ENCODE measurements around the gene SLC8A3. TPM values are rescaled to one million over a fixed set of nuclear protein-coding genes. Genes with fewer than 3 reads are reported as not detected.

Gene SLC8A3
- total and polyA plus RNA-seq, 4 donors, result 0.23 to 0.45 TPM; not detected in 2

- Histone ChIP-seq H3K27me3 (ENCODE audit: control insufficient read depth in 1 of 2, insufficient read depth in 2 of 2, low read length in 1 of 2) (no peaks in the 10 kb centered on the region), H3K9me3 (ENCODE audit: control insufficient read depth, low read length) (no peaks in the 10 kb centered on the region), H3K27ac (ENCODE audit: low read depth in 1 of 2, low read length in 2 of 2) (no peak overlapping the region), H3K4me3 (ENCODE audit: low read length in 2 of 2) (no peak overlapping the region), H3K4me1 (ENCODE audit: control insufficient read depth in 1 of 2, insufficient read depth in 2 of 2, low read length in 2 of 2) (no peaks in the 10 kb centered on the region), H3K36me3 (ENCODE audit: control insufficient read depth in 1 of 2, insufficient read depth in 2 of 2, low read length in 1 of 2) (no peaks in the 10 kb centered on the region)
- intact Hi-C loops (cut with DNase I), result no loop called here
- 7 to 17% methylated on average over 1 of the region's 1 CpG for WGBS, 2 donors
- no peak for DNase-seq
- no peak for ATAC-seq (ENCODE audit: low FRiP score)
Observed at GRCh38 chr14:70212752-70213151, 24.0 kb upstream of the SLC8A3 start.

DNA sequence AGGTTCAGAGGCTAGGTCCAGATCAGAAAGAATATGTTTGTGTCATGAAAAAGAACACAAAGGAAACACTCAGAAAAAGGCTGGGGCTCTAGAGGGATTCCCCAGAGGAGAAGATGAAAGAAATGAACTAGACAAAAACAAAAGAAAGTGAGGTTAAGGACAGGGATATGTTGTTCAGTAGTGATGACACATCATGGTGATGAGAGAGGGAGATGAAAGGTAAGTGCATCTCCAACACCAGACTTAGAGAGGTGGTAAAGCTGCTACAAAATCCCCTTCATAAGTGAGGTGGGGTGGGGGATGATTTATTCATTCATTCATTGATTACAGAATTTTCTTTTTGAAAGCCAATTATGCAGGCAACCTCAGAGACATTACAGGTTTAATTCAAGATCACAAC lies 19.6 kb upstream of the SLC8A3 start:
- no peaks in the 10 kb centered on the region for H3K4me1 ChIP-seq (ENCODE audit: control insufficient read depth in 1 of 2, insufficient read depth in 2 of 2, low read length in 2 of 2)
- H3K4me3 ChIP-seq (ENCODE audit: low read length in 2 of 2), result no peak overlapping the region
- no peak overlapping the region for H3K27ac ChIP-seq (ENCODE audit: low read depth in 1 of 2, low read length in 2 of 2)
- DNase-seq (no peak), ATAC-seq (ENCODE audit: low FRiP score) (no peak)
- intact Hi-C loops (cut with DNase I), result no loop called here
- H3K9me3 ChIP-seq (ENCODE audit: control insufficient read depth, low read length), result peaks cover 1% of the 10 kb centered on the region
- H3K36me3 ChIP-seq (ENCODE audit: control insufficient read depth in 1 of 2, insufficient read depth in 2 of 2, low read length in 1 of 2), result no peaks in the 10 kb centered on the region
- peaks cover 0 to 2% of the 10 kb centered on the region in 2 donors for H3K27me3 ChIP-seq (ENCODE audit: control insufficient read depth in 1 of 2, insufficient read depth in 2 of 2, low read length in 1 of 2)

GRCh38 chr14:70203686-70204085 lies 14.9 kb upstream of the SLC8A3 start:
- ATAC-seq (ENCODE audit: low FRiP score) (no peak), DNase-seq (no peak)
- WGBS, 2 donors, result 67 to 74% methylated on average over 4 of the region's 4 CpGs
- Histone ChIP-seq H3K4me3 (ENCODE audit: low read length in 2 of 2) (no peak overlapping the region), H3K27ac (ENCODE audit: low read depth in 1 of 2, low read length in 2 of 2) (no peak overlapping the region), H3K4me1 (ENCODE audit: control insufficient read depth in 1 of 2, insufficient read depth in 2 of 2, low read length in 2 of 2) (no peaks in the 10 kb centered on the region), H3K27me3 (ENCODE audit: control insufficient read depth in 1 of 2, insufficient read depth in 2 of 2, low read length in 1 of 2) (peaks cover 0 to 2% of the 10 kb centered on the region in 2 donors), H3K36me3 (ENCODE audit: control insufficient read depth in 1 of 2, insufficient read depth in 2 of 2, low read length in 1 of 2) (no peaks in the 10 kb centered on the region), H3K9me3 (ENCODE audit: control insufficient read depth, low read length) (peaks cover 1% of the 10 kb centered on the region)
- intact Hi-C loops (cut with DNase I), result no loop called here

DNA sequence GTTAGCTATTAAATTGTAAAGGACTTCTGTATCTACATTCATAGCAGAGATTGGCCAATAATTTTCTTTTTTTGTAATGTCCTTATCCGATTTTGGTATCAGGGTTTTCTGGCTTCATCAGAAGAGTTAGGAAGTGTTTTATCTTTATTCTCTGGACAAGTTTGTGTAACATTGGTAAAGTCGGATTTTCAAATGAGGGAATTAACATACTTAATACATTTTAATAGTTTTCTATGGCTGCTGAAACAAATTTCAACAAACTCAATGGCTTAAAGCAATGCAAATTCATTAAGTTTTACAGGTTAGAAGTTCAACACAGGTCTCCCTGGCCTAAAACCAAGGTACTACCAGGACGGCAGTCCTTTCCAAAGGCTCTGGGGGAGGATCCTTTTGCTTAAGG lies 13.2 kb upstream of the SLC8A3 start:
- Histone ChIP-seq H3K36me3 (ENCODE audit: control insufficient read depth in 1 of 2, insufficient read depth in 2 of 2, low read length in 1 of 2) (no peaks in the 10 kb centered on the region), H3K4me3 (ENCODE audit: low read length in 2 of 2) (no peak overlapping the region), H3K4me1 (ENCODE audit: control insufficient read depth in 1 of 2, insufficient read depth in 2 of 2, low read length in 2 of 2) (no peaks in the 10 kb centered on the region), H3K9me3 (ENCODE audit: control insufficient read depth, low read length) (peaks cover 1% of the 10 kb centered on the region), H3K27me3 (ENCODE audit: control insufficient read depth in 1 of 2, insufficient read depth in 2 of 2, low read length in 1 of 2) (peaks cover 0 to 2% of the 10 kb centered on the region in 2 donors), H3K27ac (ENCODE audit: low read depth in 1 of 2, low read length in 2 of 2) (no peak overlapping the region)
- ATAC-seq (ENCODE audit: low FRiP score) (no peak), DNase-seq (no peak)
- WGBS, 2 donors, result 62 to 64% methylated on average over 3 of the region's 3 CpGs
- intact Hi-C loops (cut with DNase I), result no loop called here

GRCh38 chr14:70193396-70193795 lies 4.6 kb upstream of the SLC8A3 start:
- intact Hi-C loops (cut with DNase I), result no loop called here
- Histone ChIP-seq H3K36me3 (ENCODE audit: control insufficient read depth in 1 of 2, insufficient read depth in 2 of 2, low read length in 1 of 2) (no peaks in the 10 kb centered on the region), H3K4me3 (ENCODE audit: low read length in 2 of 2) (no peak overlapping the region), H3K9me3 (ENCODE audit: control insufficient read depth, low read length) (no peaks in the 10 kb centered on the region), H3K4me1 (ENCODE audit: control insufficient read depth in 1 of 2, insufficient read depth in 2 of 2, low read length in 2 of 2) (no peaks in the 10 kb centered on the region), H3K27ac (ENCODE audit: low read depth in 1 of 2, low read length in 2 of 2) (no peak overlapping the region), H3K27me3 (ENCODE audit: control insufficient read depth in 1 of 2, insufficient read depth in 2 of 2, low read length in 1 of 2) (no peaks in the 10 kb centered on the region)
- DNase-seq (no peak), ATAC-seq (ENCODE audit: low FRiP score) (no peak)
- WGBS, 2 donors, result 3 to 18% methylated on average over 4 of the region's 4 CpGs

DNA sequence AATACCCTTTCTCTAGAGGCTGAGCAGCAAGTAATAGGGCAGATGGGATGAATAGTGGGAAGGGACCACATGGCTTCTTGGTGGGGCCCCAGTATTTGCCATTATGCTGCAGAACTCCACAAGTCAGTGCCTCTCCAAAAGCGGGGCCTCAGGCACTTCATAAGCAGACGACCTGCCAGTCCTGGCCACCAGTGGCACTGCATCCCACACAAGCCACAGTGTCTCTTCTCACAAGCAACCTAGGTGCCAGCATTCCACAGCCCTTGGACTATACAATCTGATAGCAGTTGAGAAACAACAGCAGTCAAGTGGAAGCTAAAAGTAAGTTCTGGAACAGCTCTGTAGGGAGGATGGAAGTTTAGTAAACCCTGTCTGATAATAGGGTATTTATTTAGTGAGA lies 4.2 kb upstream of the SLC8A3 start:
- DNase-seq, result no peak
- 58 to 59% methylated on average over 2 of the region's 2 CpGs for WGBS, 2 donors

DNA sequence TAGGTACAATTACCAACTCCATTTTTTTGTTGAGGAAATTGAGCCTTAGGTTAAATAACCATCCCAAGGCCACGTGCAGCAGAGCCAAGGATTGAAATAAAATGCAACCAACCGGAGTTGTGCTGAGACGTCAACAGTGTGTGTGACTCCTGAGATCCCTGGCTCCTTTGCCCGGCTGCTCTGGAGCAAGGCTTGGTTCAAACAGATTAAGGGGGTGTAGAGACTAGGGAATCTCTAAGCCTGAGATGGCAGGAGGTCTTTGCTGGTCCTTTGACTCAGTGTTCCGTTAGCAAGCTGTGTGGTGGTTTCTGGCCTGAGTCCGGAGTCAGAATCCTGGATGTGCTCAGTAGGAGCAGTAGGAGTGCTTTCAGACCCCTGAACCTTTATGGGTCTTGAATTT lies 1.4 kb upstream of the SLC8A3 start:
- ATAC-seq (ENCODE audit: low FRiP score), result no peak
- intact Hi-C loops (cut with DNase I), result no loop called here
- Histone ChIP-seq H3K27me3 (ENCODE audit: control insufficient read depth in 1 of 2, insufficient read depth in 2 of 2, low read length in 1 of 2) (no peaks in the 10 kb centered on the region), H3K4me3 (ENCODE audit: low read length in 2 of 2) (no peak overlapping the region), H3K4me1 (ENCODE audit: control insufficient read depth in 1 of 2, insufficient read depth in 2 of 2, low read length in 2 of 2) (no peaks in the 10 kb centered on the region), H3K36me3 (ENCODE audit: control insufficient read depth in 1 of 2, insufficient read depth in 2 of 2, low read length in 1 of 2) (no peaks in the 10 kb centered on the region), H3K27ac (ENCODE audit: low read depth in 1 of 2, low read length in 2 of 2) (no peak overlapping the region), H3K9me3 (ENCODE audit: control insufficient read depth, low read length) (no peaks in the 10 kb centered on the region)
- DNase-seq, result no peak
- WGBS, 2 donors, result 65 to 69% methylated on average over 6 of the region's 6 CpGs

More for the DNA sequence above, 4.2 kb upstream of the SLC8A3 start:
- Histone ChIP-seq H3K36me3 (ENCODE audit: control insufficient read depth in 1 of 2, insufficient read depth in 2 of 2, low read length in 1 of 2) (no peaks in the 10 kb centered on the region), H3K4me3 (ENCODE audit: low read length in 2 of 2) (no peak overlapping the region), H3K27ac (ENCODE audit: low read depth in 1 of 2, low read length in 2 of 2) (no peak overlapping the region), H3K27me3 (ENCODE audit: control insufficient read depth in 1 of 2, insufficient read depth in 2 of 2, low read length in 1 of 2) (no peaks in the 10 kb centered on the region), H3K4me1 (ENCODE audit: control insufficient read depth in 1 of 2, insufficient read depth in 2 of 2, low read length in 2 of 2) (no peaks in the 10 kb centered on the region), H3K9me3 (ENCODE audit: control insufficient read depth, low read length) (no peaks in the 10 kb centered on the region)
- intact Hi-C loops (cut with DNase I), result no loop called here
- no peak for ATAC-seq (ENCODE audit: low FRiP score)

DNA sequence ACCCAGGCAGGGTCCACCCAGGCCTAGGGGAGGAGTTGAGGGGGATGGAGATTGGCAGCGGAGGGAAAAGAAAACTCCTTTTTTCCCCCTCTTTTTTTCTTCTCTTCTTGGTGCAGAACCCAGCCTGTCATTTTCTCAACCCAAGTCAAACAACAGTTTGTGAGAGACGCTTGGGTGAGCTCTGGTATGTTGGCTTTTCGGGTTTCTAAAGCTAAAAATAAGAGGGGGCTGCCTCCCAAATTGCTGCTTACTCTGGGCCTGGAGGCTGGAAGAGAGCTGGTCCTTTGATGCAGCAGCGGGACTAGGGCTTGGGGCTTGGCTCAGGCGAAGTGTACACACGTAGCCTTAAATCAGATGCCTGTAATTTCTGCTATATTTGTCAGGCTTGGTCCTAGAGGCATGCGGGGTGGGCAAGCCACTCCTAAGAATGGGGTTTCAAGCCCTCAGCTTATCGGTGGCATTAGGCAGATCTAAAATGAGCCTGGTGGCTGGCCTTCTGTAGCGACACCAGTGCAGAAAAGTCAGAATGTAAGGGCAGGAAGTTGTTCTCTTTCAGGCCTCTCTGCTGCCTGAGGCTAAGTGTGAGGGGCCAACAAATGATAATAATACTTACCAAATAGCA lies 816 bp upstream of the SLC8A3 start:
- no peak for ATAC-seq (ENCODE audit: low FRiP score)
- H3K27me3 ChIP-seq (ENCODE audit: control insufficient read depth in 1 of 2, insufficient read depth in 2 of 2, low read length in 1 of 2), result no peaks in the 10 kb centered on the region
- H3K27ac ChIP-seq (ENCODE audit: low read depth in 1 of 2, low read length in 2 of 2), result no peak overlapping the region
- H3K4me3 ChIP-seq (ENCODE audit: low read length in 2 of 2), result peak overlapping the region in 1 of 2 donors; percentile 32
- WGBS, 2 donors, result 13 to 18% methylated on average over 9 of the region's 9 CpGs
- H3K4me1 ChIP-seq (ENCODE audit: control insufficient read depth in 1 of 2, insufficient read depth in 2 of 2, low read length in 2 of 2), result no peaks in the 10 kb centered on the region
- no peaks in the 10 kb centered on the region for H3K9me3 ChIP-seq (ENCODE audit: control insufficient read depth, low read length)
- no peak for DNase-seq
- H3K36me3 ChIP-seq (ENCODE audit: control insufficient read depth in 1 of 2, insufficient read depth in 2 of 2, low read length in 1 of 2), result no peaks in the 10 kb centered on the region
- intact Hi-C loops (cut with DNase I), result no loop called here

GRCh38 chr14:70188322-70188658 lies 461 bp downstream of the SLC8A3 start:
- no peaks in the 10 kb centered on the region for H3K4me1 ChIP-seq (ENCODE audit: control insufficient read depth in 1 of 2, insufficient read depth in 2 of 2, low read length in 2 of 2)
- intact Hi-C loops (cut with DNase I), result no loop called here
- H3K9me3 ChIP-seq (ENCODE audit: control insufficient read depth, low read length), result no peaks in the 10 kb centered on the region
- 0% methylated on average over 32 to 38 of the region's 38 CpGs for WGBS, 2 donors
- no peaks in the 10 kb centered on the region for H3K27me3 ChIP-seq (ENCODE audit: control insufficient read depth in 1 of 2, insufficient read depth in 2 of 2, low read length in 1 of 2)
- DNase-seq (no peak), ATAC-seq (ENCODE audit: low FRiP score) (no peak)
- H3K4me3 ChIP-seq (ENCODE audit: low read length in 2 of 2), result peak overlapping the region in 1 of 2 donors; percentile 32
- H3K36me3 ChIP-seq (ENCODE audit: control insufficient read depth in 1 of 2, insufficient read depth in 2 of 2, low read length in 1 of 2), result no peaks in the 10 kb centered on the region
- no peak overlapping the region for H3K27ac ChIP-seq (ENCODE audit: low read depth in 1 of 2, low read length in 2 of 2)

All from aorta (tissue), 5 donors.